ENCODE results near the gene TNIP2.

DNA sequence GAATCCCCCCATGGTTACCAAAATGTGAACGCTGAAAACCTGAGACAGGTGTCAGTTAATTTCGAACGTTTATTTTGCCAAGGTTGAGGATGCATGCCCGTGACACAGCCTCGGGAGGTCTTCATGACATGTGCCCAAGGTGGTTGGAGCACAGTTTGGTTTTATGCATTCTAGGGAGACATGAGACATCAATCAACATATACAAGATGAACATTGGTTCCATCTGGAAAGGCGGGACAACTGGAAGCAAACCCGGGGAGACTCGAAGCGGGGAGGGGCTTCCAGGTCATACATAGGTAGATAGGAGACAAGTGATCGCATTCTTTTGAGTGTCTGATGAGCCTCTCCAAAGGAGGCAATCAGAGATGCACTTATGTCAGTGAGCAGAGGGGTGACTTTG is 25.8 kb upstream of the TNIP2 start:
- TF ChIP-seq EZH2 (IDR thresholded peaks at IDR 0.05; ENCODE audit: insufficient read depth, poor library complexity, severe bottlenecking) (no peak), EZH2phosphoT487 (IDR thresholded peaks at IDR 0.05; ENCODE audit: insufficient read depth, low read depth) (no peak)
